Globus pallidus (tissue), 1 donor: ENCODE data around the gene PRSS1.
"Not testable (repeated sequence)": the region's sequence is repeated elsewhere in the genome, so short reads cannot be mapped to it uniquely, and the experiment has no call there.

ENCODE experiments used
- DNase-seq: peaks from one replicate; pipeline ENCODE4 v3.0.0-alpha.2; 2015; ENCODE audit warnings: low spot score

The PRSS1 gene

DNA sequence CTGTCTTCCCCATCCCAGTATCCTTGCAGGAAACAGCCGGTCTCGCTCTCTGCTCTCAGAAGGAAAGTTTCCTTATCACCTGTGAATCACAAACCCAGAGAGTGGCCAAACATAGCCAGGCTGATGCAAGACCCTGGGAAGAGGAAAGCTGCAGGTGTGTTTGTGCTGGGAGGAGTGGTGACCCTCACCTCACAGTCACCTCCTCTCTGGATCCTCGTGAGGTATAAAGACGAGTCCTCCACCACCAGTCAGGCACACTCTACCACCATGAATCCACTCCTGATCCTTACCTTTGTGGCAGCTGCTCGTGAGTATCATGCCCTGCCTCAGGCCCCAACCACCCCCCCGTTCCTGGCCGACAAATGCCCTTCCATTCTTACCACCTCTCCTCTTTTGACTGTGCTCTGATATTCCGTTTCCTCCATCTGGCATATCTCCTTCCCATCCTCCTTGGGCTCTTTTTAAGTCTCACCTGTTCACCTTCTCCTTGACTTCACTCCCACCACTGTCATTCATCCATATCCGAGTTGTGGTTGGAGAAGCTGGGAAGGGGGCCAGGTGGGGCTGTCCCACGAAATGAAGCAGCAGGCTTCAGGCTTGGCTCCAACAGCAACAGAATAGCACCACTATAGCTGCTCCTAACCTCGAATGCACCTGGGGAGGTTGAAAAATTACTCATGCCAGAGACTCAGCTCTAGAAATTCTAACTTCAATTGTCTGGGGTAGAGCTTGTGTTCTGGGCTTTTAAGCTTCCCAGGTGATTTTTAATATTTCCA is at the start of gene PRSS1:
TSS of gene PRSS1 (plus strand) at position 255 of the 776 bp plus-strand sequence. CDS start at position 268, 13 bp downstream.
- no peak for DNase-seq

DNA sequence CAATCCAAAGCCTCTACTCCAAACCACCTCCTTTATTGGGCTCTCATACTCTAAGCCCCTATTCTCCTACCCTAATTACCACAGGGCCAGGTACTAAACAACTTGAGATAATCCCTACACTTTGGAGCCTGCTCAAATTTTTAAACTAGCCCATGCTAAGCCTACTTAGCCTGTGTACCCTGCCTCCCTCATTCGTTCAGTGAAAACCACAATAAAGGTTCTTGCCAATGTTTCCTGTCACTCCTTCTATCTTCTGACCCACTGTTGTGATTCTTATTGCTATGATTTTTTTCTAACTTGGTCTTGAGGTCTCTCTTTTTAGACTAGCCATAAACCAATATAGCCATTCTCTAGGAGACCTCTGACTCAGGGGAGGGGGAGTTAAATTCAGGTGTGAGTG is 48.3 kb upstream of the PRSS1 start:
- DNase-seq: not testable (repeated sequence)

DNA sequence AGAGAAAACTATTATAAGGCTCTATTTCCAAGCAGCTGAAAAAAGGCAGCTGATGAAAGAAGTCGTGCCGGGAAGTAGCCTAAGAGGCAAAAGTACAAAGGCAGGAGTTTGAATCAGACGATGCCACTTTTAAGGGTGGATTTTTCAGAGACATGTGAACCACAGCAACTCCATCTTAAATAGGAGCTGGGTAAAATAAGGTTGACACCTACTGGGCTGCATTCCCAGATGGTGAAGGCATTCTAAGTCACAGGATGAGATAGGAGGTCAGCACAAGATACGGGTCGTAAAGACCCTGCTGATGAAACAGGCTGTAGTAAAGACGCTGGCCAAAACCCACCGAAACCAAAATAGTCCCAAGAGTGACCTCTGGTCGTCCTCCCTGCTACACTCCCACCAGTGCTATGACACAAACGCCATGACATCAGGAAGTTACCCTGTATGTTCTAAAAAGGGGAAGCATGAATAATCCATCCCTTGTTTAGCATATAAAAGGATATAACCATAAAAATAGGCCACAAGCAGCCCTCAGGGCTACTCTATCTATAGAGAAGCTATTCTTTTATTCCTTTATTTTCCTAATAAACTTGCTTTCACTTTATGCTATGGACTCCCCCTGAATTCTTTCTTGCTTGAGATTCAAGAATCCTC is 45.5 kb upstream of the PRSS1 start:
- no peak for DNase-seq

DNA sequence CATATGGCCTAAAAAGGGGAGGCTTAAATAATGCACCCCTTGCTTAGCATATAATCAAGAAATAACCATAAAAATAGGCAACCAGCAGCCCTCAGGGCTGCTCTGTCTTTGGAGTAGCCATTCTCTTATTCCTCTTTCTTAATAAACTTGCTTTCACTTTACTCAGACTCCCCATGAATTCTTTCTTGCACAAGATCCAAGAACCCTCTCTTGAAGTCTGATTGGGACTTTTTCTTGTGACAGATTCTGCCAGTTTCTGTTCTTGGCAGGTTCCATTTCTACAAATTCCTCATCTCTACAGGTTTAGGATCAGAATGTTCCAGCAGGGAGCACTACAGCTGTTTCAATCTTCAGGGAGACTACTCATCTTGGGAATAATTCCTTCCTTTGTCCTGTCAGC is 40.5 kb upstream of the PRSS1 start:
- not testable (repeated sequence) for DNase-seq

DNA sequence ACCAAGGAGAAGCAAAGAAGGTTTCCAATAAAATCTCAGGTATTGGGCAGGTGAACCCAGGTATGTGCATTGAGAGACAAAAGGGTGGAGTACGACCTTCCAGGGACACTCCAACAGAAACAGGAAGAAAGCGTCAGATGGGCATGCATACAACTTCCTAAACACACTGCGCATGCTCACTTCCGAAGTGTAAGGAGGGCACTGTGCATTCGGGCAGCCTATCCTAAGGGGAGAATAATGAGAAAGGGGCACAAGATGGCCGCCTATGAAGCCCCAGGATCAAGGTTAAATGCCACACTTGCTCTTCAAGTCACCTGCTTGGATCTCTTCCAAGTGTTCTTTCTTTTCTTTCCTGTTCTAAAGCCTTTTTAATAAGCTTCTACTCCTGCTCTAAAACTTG is 39.4 kb upstream of the PRSS1 start:
- no peak for DNase-seq

DNA sequence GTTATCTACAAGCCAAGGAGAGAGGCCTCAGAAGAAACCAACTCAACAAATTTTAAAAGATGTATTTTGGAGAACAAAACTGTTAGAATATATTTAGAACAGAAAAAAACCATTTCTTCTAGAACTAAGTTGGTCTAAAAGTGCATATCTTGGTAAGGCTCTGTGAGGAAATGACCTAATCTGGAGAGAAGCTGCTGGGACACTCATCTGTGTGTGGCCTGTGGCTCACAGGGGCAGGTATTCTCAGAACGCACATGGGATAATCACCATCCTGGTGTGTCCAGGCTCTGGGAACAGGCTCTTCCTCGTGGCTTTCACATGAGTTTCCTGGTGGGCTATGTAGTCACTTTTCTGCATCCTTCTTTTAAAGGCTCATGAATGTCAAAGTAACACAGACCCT is 38.1 kb upstream of the PRSS1 start:
- DNase-seq: no peak

DNA sequence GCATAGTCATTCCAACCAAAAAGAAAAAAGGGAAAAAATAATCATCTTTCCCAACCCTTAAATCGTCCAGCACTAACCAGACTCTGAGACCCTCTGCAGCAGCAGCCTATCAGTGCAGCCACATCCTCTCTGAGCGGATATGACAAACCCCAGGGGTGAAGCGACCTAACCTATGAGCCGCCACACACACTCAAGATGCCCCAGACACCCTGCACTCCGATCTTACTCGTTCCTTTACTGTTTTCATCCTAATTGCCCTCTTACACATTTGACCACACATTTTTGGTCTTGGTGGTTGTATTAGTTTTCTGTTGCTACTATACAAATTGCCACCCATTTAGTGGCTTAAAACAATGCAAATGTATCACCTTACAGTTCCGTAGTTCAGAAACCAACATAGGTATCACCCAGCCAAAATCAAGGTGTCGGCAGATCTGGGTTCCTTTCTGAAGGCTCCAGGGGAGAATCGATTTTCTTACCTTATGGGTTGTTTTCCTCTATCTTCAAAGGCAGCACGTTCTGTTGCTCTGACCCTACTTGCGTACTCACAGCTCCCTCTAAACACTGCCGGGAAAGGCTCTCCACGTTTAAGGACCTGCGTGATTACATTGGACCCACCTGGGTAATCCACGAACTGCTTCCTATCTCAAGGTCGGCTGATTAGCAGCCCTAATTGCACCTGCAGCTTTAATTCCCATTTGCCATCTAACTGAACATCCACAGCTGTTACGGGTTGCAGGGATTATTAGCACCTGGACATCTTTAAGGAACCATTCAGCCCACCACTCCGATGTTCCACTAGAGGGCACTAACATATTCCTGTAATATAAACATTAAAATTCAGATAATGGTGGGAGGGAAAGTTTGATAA is 37.3 kb upstream of the PRSS1 start:
- no peak for DNase-seq

DNA sequence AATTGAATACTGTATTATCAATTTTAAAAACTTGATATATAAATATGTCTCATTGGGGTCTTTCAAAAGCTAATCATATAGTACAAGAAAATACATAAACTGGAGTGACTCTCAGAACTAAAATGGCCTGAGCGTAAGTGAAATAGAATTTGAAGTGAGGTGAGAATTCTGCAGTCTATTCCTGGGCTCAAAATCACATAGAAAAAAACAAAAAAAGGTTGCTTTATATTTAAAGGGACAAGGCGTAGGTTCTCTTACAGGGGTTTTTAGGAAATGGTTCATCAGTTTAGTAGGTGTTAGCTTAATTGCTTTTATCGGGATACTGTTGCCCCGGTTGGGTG is 36.7 kb upstream of the PRSS1 start:
- DNase-seq: no peak

DNA sequence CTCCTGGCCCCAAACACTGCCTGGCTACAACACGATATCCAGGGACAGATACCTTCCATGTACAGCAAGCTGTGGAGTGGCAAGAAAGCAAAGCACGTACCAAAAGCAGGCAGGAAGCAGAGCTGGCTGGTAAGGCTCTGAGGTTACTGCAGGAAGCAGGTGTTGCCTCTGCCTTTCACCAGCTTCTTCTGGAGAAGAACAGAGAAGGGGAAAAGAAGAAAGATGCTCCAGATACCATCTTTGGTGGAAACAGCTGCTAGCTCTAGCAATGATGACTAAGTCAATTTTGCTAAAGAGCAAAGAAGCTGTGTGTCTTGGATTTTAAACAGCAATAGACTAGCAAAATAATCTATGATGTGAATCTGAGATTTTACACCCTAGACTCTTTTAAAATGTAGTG is 34.9 kb upstream of the PRSS1 start:
- no peak for DNase-seq

DNA sequence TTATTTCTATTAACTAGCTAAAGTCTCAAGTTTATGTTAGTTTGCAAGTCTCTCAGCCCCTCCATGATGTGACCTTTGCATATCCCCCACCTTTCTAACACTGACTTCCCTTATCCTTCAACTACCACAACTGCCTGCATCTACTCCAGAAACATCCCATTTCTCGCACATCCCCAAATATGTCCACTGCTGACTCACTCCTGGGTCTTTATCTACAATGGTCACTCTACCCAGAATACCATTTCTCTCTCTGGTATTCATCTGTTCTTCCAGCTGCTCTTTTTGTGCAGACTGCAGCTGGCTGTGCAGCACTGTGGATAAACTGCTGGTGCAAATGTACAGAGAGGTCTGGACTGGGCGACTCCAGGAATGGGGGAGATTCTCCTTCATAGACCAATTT is 32.7 kb upstream of the PRSS1 start:
- DNase-seq: no peak

DNA sequence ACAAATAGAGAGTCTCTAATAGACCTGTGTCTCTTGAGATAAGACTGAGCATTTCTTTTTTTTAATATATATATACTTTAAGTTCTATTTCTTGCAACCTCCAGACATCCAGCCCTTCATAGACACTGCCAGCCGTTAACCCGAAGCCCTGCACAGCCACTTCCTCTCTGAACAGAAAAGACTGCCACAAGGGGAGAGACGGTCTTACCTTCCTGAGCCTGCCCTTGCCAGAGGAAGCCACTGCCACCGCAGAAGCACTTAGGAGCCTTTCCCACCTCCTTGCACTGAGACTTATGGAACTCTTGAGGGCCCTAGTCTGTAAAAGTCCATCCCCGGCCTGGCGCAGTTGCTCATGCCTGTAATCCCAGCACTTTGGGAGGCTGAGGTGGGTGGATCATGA is 31.8 kb upstream of the PRSS1 start:
- DNase-seq: no peak

DNA sequence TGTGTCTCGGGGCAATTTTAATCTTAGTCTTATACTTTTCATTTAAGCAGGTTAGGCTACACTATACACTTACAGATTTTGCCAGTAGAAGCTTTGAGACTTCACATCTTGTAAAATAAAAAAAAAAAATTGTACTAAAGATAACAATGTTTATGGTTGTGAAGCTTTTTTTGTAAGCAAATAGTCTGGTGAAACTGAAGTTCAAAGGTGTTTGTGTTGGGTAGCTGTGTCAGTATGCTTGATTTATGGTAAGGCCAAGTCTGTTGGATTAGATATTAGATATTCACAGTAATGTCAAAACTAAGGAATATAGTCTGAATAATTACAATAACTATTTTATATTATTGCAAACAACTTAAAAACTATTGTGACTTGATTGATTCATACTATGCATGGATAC is 31.0 kb upstream of the PRSS1 start:
- no peak for DNase-seq

DNA sequence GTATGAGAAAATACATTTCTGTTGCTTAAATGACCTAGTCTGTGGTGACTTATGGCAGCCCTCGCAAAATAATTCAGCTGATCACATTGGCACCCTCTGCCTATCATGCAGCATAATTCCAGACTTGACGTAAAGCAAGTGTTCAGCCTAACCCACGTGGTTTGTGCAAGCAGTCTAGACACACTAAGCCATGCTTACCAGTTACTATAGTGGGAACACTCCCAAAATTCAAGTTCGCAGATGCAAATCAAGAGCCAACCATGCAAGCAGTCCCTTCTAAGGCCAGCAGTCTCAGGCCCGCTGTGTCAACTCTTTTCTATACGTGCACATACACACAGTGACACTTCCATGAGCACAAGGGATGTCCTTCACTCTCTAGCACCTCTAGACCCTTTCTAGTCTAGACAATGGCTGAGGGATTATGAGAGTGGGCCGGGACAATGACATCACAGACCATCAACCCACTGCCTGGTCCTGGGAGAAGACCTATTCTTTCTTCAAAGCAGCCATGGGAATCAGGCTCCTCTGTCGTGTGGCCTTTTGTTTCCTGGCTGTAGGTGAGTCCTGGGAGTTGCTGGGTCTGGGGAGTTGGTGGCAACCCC is 29.0 kb upstream of the PRSS1 start:
- no peak for DNase-seq

DNA sequence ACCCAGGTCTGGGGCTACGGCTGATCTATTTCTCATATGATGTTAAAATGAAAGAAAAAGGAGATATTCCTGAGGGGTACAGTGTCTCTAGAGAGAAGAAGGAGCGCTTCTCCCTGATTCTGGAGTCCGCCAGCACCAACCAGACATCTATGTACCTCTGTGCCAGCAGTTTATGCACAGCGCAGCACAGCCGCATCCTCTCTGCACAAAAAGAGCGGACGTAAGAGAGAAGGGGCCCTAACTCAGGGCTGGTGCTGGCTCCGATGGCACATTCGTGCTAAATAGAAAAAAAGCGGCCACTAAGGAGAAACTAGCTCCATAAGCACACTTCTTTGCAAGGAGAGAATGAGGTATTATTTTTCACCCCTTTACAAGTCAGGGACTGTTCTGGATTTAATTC is 28.3 kb upstream of the PRSS1 start:
- DNase-seq: no peak

DNA sequence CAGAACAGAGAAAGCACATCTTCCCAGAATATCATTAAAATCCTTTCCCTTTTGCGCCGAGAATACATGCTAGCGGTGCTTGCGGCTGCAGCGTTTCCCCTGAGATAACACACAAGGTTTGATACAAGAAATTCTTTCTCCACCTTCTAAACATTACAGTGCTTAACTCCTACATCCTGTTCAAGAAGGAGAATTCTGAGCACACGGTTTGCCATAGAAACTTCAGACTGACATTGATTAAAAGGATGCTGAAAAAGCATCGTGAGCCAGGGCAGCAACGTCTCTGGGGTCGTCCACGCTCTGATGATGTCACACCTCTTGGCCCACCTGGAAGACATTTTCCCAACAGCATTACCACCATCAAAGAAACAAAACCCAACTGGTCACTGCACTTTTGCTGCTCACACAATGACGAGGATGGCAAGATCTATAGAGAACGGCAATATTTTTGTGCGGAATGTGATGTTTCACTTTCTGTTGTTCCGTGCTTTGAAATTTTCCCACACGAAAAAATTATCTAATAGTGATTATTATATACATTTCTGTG is 27.0 kb upstream of the PRSS1 start:
- no peak for DNase-seq

DNA sequence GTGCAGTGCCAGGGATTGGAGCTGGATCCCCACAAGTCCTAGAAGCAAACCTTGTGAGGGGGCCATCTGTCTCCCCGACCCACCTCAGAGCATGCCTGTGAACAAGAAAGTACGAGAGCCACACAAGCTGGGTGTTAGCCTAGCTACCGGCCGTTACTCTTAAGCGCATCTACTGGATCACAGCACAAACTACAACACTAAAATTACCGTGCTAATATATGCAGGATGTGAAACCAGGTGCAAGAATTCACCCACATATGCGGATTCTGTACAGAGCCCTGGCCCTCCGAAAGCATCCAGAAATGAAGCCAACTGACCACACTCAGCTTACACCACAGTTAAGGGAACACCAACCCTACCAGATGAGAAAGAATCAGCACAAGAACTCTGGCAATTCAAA is 16.0 kb upstream of the PRSS1 start:
- DNase-seq: no peak

DNA sequence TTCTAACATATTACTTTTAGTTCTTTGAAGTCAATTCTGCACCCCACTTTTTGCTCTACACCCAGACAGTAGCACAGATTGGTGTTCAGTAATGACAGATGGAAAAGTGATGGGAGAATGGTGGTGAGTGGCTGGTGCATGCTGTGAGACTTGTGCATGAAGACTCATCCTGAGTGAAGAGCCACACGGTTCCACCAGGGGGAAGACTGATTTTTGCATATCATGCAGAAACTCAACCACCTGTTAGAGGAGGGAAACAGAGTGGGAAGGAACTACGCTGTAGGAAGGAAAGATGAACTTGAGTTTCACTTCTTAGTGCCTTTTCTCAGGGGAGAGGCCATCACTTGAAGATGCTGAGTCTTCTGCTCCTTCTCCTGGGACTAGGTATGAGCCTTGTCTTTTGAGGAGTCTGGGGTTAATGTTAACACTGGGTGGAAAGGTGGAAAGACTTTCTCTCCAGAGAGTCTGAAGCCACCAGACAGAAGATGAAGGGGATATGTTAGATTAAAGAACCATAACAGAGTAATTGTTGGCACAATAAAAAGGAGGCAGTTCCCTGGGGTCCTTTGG is 9.3 kb upstream of the PRSS1 start:
- DNase-seq: no peak

DNA sequence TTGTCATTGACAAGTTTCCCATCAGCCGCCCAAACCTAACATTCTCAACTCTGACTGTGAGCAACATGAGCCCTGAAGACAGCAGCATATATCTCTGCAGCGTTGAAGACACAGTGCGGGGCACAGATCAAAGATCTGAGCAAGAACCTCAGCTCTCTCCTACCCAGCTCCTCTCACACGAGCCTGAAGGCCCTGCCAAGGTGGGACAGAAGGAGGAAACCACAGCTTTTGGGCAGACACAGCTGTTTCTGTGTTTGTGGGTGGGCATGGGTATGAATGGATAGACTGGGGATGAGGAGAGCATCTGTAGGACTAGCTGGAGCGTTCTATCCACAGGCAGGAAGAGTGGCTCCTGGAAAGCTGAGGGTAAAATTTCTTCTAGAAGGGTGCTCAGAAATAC is 8.5 kb upstream of the PRSS1 start:
- no peak for DNase-seq

DNA sequence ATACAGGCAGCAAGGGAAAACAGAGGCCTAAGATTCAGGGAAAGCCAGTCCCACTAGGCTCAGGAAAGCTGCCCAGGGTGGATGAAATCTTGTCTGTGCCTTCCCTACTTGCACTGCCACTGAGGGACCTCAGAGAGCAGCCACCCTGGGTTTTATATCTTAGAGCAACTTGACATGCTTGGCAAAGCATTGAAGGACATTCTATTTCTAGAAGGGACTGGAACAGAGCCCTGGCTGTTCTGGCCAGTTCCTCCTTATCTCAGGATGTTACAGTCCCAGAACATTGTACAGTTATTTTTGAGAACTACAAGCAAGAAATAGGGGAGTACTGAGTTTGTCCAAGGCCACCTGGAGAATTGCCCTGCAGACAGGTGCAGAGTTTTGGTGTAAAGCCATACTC is 7.3 kb upstream of the PRSS1 start:
- not testable (repeated sequence) for DNase-seq

DNA sequence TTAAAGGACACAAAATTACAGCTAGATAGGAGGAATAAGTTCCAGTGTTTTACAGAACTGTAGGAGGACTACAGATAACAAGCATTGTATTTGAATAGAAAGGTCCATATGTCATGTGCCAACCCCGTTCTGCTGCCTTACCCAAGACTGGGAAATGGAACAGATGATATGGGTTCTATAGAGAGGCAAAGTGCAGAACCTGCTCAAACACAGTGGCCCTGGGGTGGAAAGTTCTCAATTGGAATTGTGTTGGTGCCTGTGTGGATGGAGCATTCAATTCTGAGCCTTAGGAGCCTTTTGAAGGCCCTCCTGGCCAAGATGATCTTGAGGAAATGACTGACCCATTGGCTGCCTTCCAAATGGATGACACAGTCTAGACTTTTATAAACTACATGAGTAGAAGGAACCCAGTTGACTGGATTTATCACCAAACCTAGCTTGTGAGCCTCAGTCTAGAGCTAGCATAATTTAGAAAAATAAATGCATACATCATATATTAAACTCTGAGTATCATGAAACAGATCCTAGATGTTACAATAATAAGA is 4.1 kb upstream of the PRSS1 start:
- no peak for DNase-seq

DNA sequence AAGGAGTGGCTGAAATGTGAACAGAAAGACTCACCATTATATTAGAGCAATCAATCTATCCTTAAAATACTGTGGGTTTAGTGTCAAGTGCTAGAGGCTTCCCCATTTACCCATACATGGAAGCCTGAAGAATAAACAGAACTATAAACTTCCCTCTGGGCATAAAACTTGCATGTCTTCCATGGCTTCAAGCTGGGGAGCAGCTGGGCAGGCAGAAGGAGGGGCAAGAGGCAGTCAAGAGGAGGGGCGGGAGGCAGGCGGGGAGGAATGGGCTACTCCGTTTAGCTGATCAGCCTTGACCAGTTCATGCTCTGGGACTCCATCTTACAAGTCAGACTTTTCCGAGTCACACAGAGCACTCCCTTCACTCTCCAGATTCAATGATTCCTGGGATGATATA is 3.5 kb upstream of the PRSS1 start:
- no peak for DNase-seq

DNA sequence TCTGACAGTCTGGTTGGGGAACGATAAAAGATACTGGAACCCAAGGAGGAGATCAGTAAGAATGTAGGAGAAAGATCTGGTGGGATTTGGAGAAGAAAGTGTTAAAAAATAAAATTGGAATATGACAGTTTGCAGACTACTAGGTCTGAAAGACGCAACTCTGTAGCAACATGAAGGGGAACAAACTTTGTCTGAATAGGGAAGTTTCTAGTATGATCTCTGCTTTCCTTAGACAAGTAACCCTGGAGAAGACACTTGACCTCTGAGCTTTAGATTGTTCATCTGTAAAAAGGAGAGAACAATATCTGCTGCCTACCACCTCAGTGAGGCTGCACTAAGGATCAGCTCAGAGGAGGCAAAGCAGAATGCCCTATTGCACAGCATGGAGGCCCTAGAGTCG is 3.0 kb upstream of the PRSS1 start:
- DNase-seq: no peak
